B cell (primary cell): Measurements from ENCODE around the gene TAMALIN. TPM values are rescaled to one million over a fixed set of nuclear protein-coding genes. Genes with fewer than 3 reads are reported as not detected.

Experiments used
- ATAC-seq: fragments of 200-7000 bp; cut with Tn5 transposase; one replicate; pipeline ENCODE4 v1.10.0; 2021; ENCODE audit warnings: low read depth, mild to moderate bottlenecking, moderate number of reproducible peaks, moderate library complexity
- CTCF ChIA-PET: fragments of 350-600 bp; sonication (Branson Sonifier 250); formaldehyde crosslinking; loops from one replicate; lab custom pipeline; 2021; ENCODE audit warnings: antibody characterized with exemption, inconsistent platforms; lab: Charles Lee
- POLR2A ChIA-PET: fragments of 350-600 bp; sonication (Branson Sonifier 250); formaldehyde crosslinking; loops from one replicate; lab custom pipeline; 2021; ENCODE audit warnings: antibody characterized with exemption; lab: Charles Lee
- DNase-seq: peaks from one replicate; pipeline ENCODE4 v3.0.0; 2013
- H2AFZ ChIP-seq: 2 replicates; pipeline ENCODE4 v1.6.1; 2012; ENCODE audit warnings: mild to moderate bottlenecking, low read depth, low read length; ENCODE audit not compliant: insufficient read depth, poor library complexity, severe bottlenecking
- H3K27ac ChIP-seq, 2 donors: 1 replicate in 1 of 2; 2 replicates in 1 of 2; pipeline ENCODE4 v1.5.1; 2012 to 2013; ENCODE audit warnings: low read length in 2 of 2, mild to moderate bottlenecking in 2 of 2, moderate library complexity in 1 of 2
- H3K27me3 ChIP-seq, 4 experiments: fragments of 200-600 bp in 1 of 4; sonication (generic) in 1 of 4; replicated peaks in 1 of 4; 1 replicate in 2 of 4; 2 replicates in 2 of 4; pipeline versions ENCODE4 v1.6.1 to v1.7.0; 2013 to 2016; ENCODE audit warnings: low read length in 3 of 4, mild to moderate bottlenecking in 2 of 4, mixed read lengths in 1 of 4, moderate library complexity in 1 of 4; ENCODE audit not compliant: insufficient read depth in 4 of 4, control insufficient read depth in 3 of 4; ENCODE audit errors: control extremely low read depth in 1 of 4
- H3K36me3 ChIP-seq, 2 experiments: replicated peaks in 1 of 2; 1 replicate in 1 of 2; 2 replicates in 1 of 2; pipeline versions ENCODE4 v1.6.1 to v1.7.1; 2013; ENCODE audit warnings: low read length in 1 of 2; ENCODE audit not compliant: insufficient read depth in 2 of 2, control insufficient read depth in 1 of 2; ENCODE audit errors: control extremely low read depth in 1 of 2, extremely low read depth in 1 of 2
- H3K4me1 ChIP-seq, 2 donors: fragments of 200-600 bp in 1 of 2; sonication (generic) in 1 of 2; 1 replicate in 1 of 2; 2 replicates in 1 of 2; pipeline versions ENCODE4 v1.5.1 to v1.6.1; 2013 to 2017; ENCODE audit warnings: low read length in 2 of 2; ENCODE audit not compliant: control insufficient read depth in 2 of 2, insufficient read depth in 2 of 2
- H3K4me2 ChIP-seq: replicated peaks from 2 replicates; pipeline ENCODE3; 2012; ENCODE audit warnings: mild to moderate bottlenecking, low read depth, low read length; ENCODE audit not compliant: poor library complexity, severe bottlenecking
- H3K4me3 ChIP-seq, 5 experiments: fragments of 200-600 bp in 1 of 5; sonication (generic) in 1 of 5; 1 replicate in 3 of 5; 2 replicates in 2 of 5; pipeline versions ENCODE4 v1.5.1 to v1.7.0; 2011 to 2016; ENCODE audit warnings: low read length in 4 of 5, mild to moderate bottlenecking in 4 of 5, low read depth in 2 of 5, control low read depth in 1 of 5, moderate library complexity in 1 of 5; ENCODE audit not compliant: insufficient read depth in 1 of 5; ENCODE audit errors: control extremely low read depth in 1 of 5, extremely low read depth in 1 of 5
- H3K79me2 ChIP-seq: fragments of 200-600 bp; sonication (generic); one replicate; pipeline ENCODE4 v1.6.0; 2016; ENCODE audit warnings: low read length; ENCODE audit not compliant: control insufficient read depth, insufficient read depth
- H3K9ac ChIP-seq: fragments of 200-600 bp; sonication (generic); 2 replicates; pipeline ENCODE4 v1.6.1; 2017; ENCODE audit warnings: mild to moderate bottlenecking, low read length, moderate library complexity
- H3K9me3 ChIP-seq, 3 donors: one replicate each; pipeline versions ENCODE4 v1.6.1 to v1.7.1; 2013; ENCODE audit warnings: low read length in 2 of 3; ENCODE audit not compliant: control insufficient read depth in 2 of 3, insufficient read depth in 1 of 3; ENCODE audit errors: control extremely low read depth in 1 of 3
- H4K20me1 ChIP-seq: 2 replicates; pipeline ENCODE4 v1.6.0; 2012; ENCODE audit warnings: mild to moderate bottlenecking, low read length; ENCODE audit not compliant: insufficient read depth, control insufficient read depth, poor library complexity, severe bottlenecking
- H3K27ac Mint-ChIP-seq: one replicate; pipeline ENCODE4 v1.8.0; 2021; ENCODE audit warnings: mixed read lengths
- H3K27me3 Mint-ChIP-seq: one replicate; pipeline ENCODE4 v1.8.0; 2021; ENCODE audit warnings: mixed read lengths
- H3K4me1 Mint-ChIP-seq: one replicate; pipeline ENCODE4 v1.8.0; 2021; ENCODE audit warnings: mixed read lengths
- H3K4me3 Mint-ChIP-seq: one replicate; pipeline ENCODE4 v1.8.0; 2021; ENCODE audit warnings: mixed read lengths
- H3K9me3 Mint-ChIP-seq: one replicate; pipeline ENCODE4 v1.8.0; 2022; ENCODE audit warnings: mixed read lengths; ENCODE audit not compliant: insufficient read depth
- EZH2 ChIP-seq: IDR thresholded peaks from 2 replicates; pipeline ENCODE4 v1.6.1; 2012; ENCODE audit warnings: borderline replicate concordance, low read depth, mild to moderate bottlenecking, moderate library complexity, low read length; ENCODE audit not compliant: insufficient read depth, poor library complexity, severe bottlenecking
- WGBS: methylation state at CpG from one replicate; pipeline ENCODE4 v1.1.5; 2013; ENCODE audit warnings: missing lambda C conversion rate; ENCODE audit not compliant: insufficient coverage; 5-methylcytosine and 5-hydroxymethylcytosine counted together
- intact Hi-C: fragments of 100-400 bp; cut with micrococcal nuclease; formaldehyde crosslinking; loops from one replicate; pipeline ENCODE4 v1.10.0; 2022
- polyA plus RNA-seq: library from polyadenylated mRNA; depleted of rRNA; stranded (reverse); fragments of >200 nt; gene quantifications from 2 replicates; pipeline ENCODE4 v1.2.3, GENCODE V29; 2012
- total RNA-seq, 2 donors: library from RNA; stranded (reverse); fragments of 120-200 nt in 1 of 2; gene quantifications; 1 replicate in 1 of 2; 2 replicates in 1 of 2; pipeline versions ENCODE4 v1.2.3 to v1.2.4, GENCODE V29; 2013 to 2022
- TF ChIP-seq, protein P1 (sequence below): fragments of 200-600 bp; IDR thresholded peaks from one replicate; pipeline ENCODE4 v1.8.0; 2022; ENCODE audit warnings: antibody characterized with exemption, mild to moderate bottlenecking

TAMALIN gene
- total and polyA plus RNA-seq, 2 donors (not counting 1 experiment from before 2014, with no cell fraction given) = 139 to 151 TPM

DNA sequence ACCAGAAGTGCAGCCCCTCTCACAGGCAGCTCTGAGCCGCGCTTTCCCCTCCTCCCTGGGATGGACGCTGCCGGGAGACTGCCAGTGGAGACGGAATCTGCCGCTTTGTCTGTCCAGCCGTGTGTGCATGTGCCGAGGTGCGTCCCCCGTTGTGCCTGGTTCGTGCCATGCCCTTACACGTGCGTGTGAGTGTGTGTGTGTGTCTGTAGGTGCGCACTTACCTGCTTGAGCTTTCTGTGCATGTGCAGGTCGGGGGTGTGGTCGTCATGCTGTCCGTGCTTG, 12.3 kb upstream of the TAMALIN start:
- H3K27ac ChIP-seq = no peak overlapping the region
- Mint-ChIP-seq H3K4me1 (peaks cover 2% of the 10 kb centered on the region), H3K27ac (no peak overlapping the region), H3K27me3 (no peaks in the 10 kb centered on the region), H3K4me3 (no peak overlapping the region), H3K9me3 (no peaks in the 10 kb centered on the region)
- no peak overlapping the region for H3K9ac ChIP-seq
- WGBS = 96% methylated on average over 12 of the region's 17 CpGs
- ATAC-seq (no peak), DNase-seq (no peak)
- no peaks in the 10 kb centered on the region for H3K27me3 ChIP-seq
- H3K36me3 ChIP-seq = peaks cover 0 to 3% of the 10 kb centered on the region in 2 experiments
- H3K4me1 ChIP-seq = no peaks in the 10 kb centered on the region
- intact Hi-C loops = no loop called here
- no peak overlapping the region for H3K4me3 ChIP-seq
- POLR2A ChIA-PET = interaction anchor here (0.7 kb wide), 1 partner anchor 36 kb away, joined by 7 read pairs; no protein-coding TSS in a partner anchor
- no peak overlapping the region for H2AFZ ChIP-seq
- H3K4me2 ChIP-seq = no peak overlapping the region
- no peaks in the 10 kb centered on the region for H3K79me2 ChIP-seq
- H3K9me3 ChIP-seq = no peaks in the 10 kb centered on the region
- TF ChIP-seq, protein P1, sequence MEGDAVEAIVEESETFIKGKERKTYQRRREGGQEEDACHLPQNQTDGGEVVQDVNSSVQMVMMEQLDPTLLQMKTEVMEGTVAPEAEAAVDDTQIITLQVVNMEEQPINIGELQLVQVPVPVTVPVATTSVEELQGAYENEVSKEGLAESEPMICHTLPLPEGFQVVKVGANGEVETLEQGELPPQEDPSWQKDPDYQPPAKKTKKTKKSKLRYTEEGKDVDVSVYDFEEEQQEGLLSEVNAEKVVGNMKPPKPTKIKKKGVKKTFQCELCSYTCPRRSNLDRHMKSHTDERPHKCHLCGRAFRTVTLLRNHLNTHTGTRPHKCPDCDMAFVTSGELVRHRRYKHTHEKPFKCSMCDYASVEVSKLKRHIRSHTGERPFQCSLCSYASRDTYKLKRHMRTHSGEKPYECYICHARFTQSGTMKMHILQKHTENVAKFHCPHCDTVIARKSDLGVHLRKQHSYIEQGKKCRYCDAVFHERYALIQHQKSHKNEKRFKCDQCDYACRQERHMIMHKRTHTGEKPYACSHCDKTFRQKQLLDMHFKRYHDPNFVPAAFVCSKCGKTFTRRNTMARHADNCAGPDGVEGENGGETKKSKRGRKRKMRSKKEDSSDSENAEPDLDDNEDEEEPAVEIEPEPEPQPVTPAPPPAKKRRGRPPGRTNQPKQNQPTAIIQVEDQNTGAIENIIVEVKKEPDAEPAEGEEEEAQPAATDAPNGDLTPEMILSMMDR = no peak
- no peak for TF ChIP-seq EZH2
- CTCF ChIA-PET = interaction anchor here (1.0 to 21.2 kb wide), 8 partner anchors 11 to 128 kb away, joined by 3 to 707 read pairs (median 8); partner anchors contain the start of genes ACVRL1 and TAMALIN
- H4K20me1 ChIP-seq = no peaks in the 10 kb centered on the region

DNA sequence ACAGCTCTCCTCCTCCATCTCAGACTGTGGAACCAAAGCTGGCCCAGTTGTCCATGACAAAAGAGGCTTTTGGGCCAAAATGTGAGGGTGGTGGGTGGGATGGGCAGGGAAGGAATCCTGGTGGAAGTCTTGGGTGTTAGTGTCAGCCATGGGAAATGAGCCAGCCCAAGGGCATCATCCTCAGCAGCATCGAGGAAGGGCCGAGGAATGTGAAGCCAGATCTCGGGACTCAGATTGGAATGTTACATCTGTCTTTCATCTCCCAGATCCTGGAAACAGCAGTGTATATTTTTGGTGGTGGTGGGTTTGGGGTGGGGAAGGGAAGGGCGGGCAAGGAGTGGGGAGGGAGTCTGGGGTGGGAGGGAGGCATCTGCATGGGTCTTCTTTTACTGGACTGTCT, 11.8 kb upstream of the TAMALIN start:
- ATAC-seq (no peak), DNase-seq (no peak)
- no peak overlapping the region for H3K27ac ChIP-seq
- no peaks in the 10 kb centered on the region for H3K27me3 ChIP-seq
- H3K36me3 ChIP-seq = peaks cover 0 to 3% of the 10 kb centered on the region in 2 experiments
- intact Hi-C loops = no loop called here
- Mint-ChIP-seq H3K4me3 (no peak overlapping the region), H3K9me3 (no peaks in the 10 kb centered on the region), H3K27ac (no peak overlapping the region), H3K27me3 (no peaks in the 10 kb centered on the region), H3K4me1 (peaks cover 2% of the 10 kb centered on the region)
- H3K9me3 ChIP-seq = no peaks in the 10 kb centered on the region
- H2AFZ ChIP-seq = no peak overlapping the region
- ChIA-PET POLR2A (interaction anchor here (0.7 kb wide), 1 partner anchor 35 kb away, joined by 7 read pairs; no protein-coding TSS in a partner anchor), CTCF (interaction anchor here (1.0 to 21.2 kb wide), 6 partner anchors 10 to 128 kb away, joined by 3 to 707 read pairs (median 9); partner anchors contain the start of gene TAMALIN)
- H3K79me2 ChIP-seq = no peaks in the 10 kb centered on the region
- H3K4me1 ChIP-seq = no peaks in the 10 kb centered on the region
- no peak overlapping the region for H3K9ac ChIP-seq
- no peaks in the 10 kb centered on the region for H4K20me1 ChIP-seq
- H3K4me3 ChIP-seq = no peak overlapping the region
- TF ChIP-seq, protein P1 = no peak
- no peak for TF ChIP-seq EZH2
- WGBS = 94% methylated on average over 4 of the region's 4 CpGs
- no peak overlapping the region for H3K4me2 ChIP-seq
